ENCODE measurements around the gene HEMGN.

HEMGN gene

GRCh38 chr9:97941323-97941722 is 3.4 kb upstream of the HEMGN start:
- DNase-seq (ENCODE audit: low read depth): no peak
- no peak for TF ChIP-seq CTCF (IDR thresholded peaks at IDR 0.05; ENCODE audit: control insufficient read depth, insufficient read depth, low read depth, low read length, missing control alignments)
- no peak overlapping the region for H3K4me3 ChIP-seq (ENCODE audit: control insufficient read depth, low read depth, low read length)

- DNase-seq (ENCODE audit: low read depth): no peak
- no peak for TF ChIP-seq CTCF (IDR thresholded peaks at IDR 0.05; ENCODE audit: control insufficient read depth, insufficient read depth, low read depth, low read length, missing control alignments)
- H3K4me3 ChIP-seq (ENCODE audit: control insufficient read depth, low read depth, low read length): no peak overlapping the region
These were observed 2.8 kb upstream of the HEMGN start for GRCh38 chr9:97940741-97941140.

- H3K4me3 ChIP-seq (ENCODE audit: control insufficient read depth, low read depth, low read length): no peak overlapping the region
- TF ChIP-seq CTCF (IDR thresholded peaks at IDR 0.05; ENCODE audit: control insufficient read depth, insufficient read depth, low read depth, low read length, missing control alignments): no peak
- no peak for DNase-seq (ENCODE audit: low read depth)
These were observed 2.3 kb upstream of the HEMGN start for GRCh38 chr9:97940233-97940632.

- no peak for DNase-seq (ENCODE audit: low read depth)
- H3K4me3 ChIP-seq (ENCODE audit: control insufficient read depth, low read depth, low read length): no peak overlapping the region
- no peak for TF ChIP-seq CTCF (IDR thresholded peaks at IDR 0.05; ENCODE audit: control insufficient read depth, insufficient read depth, low read depth, low read length, missing control alignments)
These were observed 974 bp downstream of the HEMGN start for GRCh38 chr9:97936998-97937397.

GRCh38 chr9:97935276-97935675 is 2.7 kb downstream of the HEMGN start:
- no peak for TF ChIP-seq CTCF (IDR thresholded peaks at IDR 0.05; ENCODE audit: control insufficient read depth, insufficient read depth, low read depth, low read length, missing control alignments)
- no peak overlapping the region for H3K4me3 ChIP-seq (ENCODE audit: control insufficient read depth, low read depth, low read length)
- DNase-seq (ENCODE audit: low read depth): no peak

GRCh38 chr9:97934321-97935115 is 3.5 kb downstream of the HEMGN start:
- no peak for TF ChIP-seq CTCF (IDR thresholded peaks at IDR 0.05; ENCODE audit: control insufficient read depth, insufficient read depth, low read depth, low read length, missing control alignments)
- no peak overlapping the region for H3K4me3 ChIP-seq (ENCODE audit: control insufficient read depth, low read depth, low read length)
- no peak for DNase-seq (ENCODE audit: low read depth)

Data from AG09309 (cell line).